Panc1 (cell line): ENCODE measurements around the gene HTATIP2. TPM values are rescaled to one million over a fixed set of nuclear protein-coding genes. Genes with fewer than 3 reads are reported as not detected.

Source experiments
- total RNA-seq: library from RNA; stranded (reverse); gene quantifications from one replicate; pipeline ENCODE4 v1.2.1, GENCODE V29; 2021; ENCODE audit not compliant: unreplicated experiment

HTATIP2 gene
- total RNA-seq, 1 experiment from 2014 or later: 68.9 TPM

Other genes starting within 250 kb of the HTATIP2 start
- gene DBX1, start 203.2 kb upstream of the HTATIP2 start, total RNA-seq: not detected
- gene PRMT3, start 24.0 kb downstream of the HTATIP2 start, total RNA-seq: 31.2 TPM
- not detected for gene SLC6A5, start 235.9 kb downstream of the HTATIP2 start, total RNA-seq